SIG-M5 treated with dmso at 0.1 percent for 504 hours (cell line): ENCODE measurements around the gene PAK1IP1.
A peak's percentile ranks its signal among the peaks of the same experiment; 100 is the strongest.
"Not testable (repeated sequence)": the region's sequence is repeated elsewhere in the genome, so short reads cannot be mapped to it uniquely, and the experiment has no call there.

Source experiments
- DNase-seq: peaks from one replicate; lab custom pipeline; 2025; ENCODE audit not compliant: unreplicated experiment; lab: John Stamatoyannopoulos, UW

PAK1IP1 gene

GRCh38 chr6:10694302-10695085 is at the start of gene PAK1IP1, which contains the start of gene C6orf52:
TSS of gene PAK1IP1 (plus strand) at chr6:10694972. CDS start at chr6:10694986, 14 bp downstream.
TSS of gene C6orf52 (minus strand) at chr6:10694616. CDS start at chr6:10687550, 7,066 bp downstream.
- DNase-seq, result peak; percentile 89

- no peak for DNase-seq
Measured at GRCh38 chr6:10655508-10656055, 39.2 kb upstream of the PAK1IP1 start.

GRCh38 chr6:10658910-10659698 is 35.7 kb upstream of the PAK1IP1 start:
- DNase-seq, result no peak

GRCh38 chr6:10659699-10660348 is 34.9 kb upstream of the PAK1IP1 start:
- DNase-seq, result no peak

- DNase-seq, result not testable (repeated sequence)
Measured at GRCh38 chr6:10660431-10661191, 34.2 kb upstream of the PAK1IP1 start.

GRCh38 chr6:10662207-10662606 is 32.6 kb upstream of the PAK1IP1 start:
- no peak for DNase-seq

GRCh38 chr6:10662742-10663141 is 32.0 kb upstream of the PAK1IP1 start:
- no peak for DNase-seq

GRCh38 chr6:10665595-10665994 is 29.2 kb upstream of the PAK1IP1 start:
- not testable (repeated sequence) for DNase-seq

- DNase-seq, result no peak
Measured at GRCh38 chr6:10668126-10668917, 26.4 kb upstream of the PAK1IP1 start.

GRCh38 chr6:10676403-10676802 is 18.4 kb upstream of the PAK1IP1 start:
- DNase-seq, result no peak

GRCh38 chr6:10678456-10678855 is 16.3 kb upstream of the PAK1IP1 start:
- DNase-seq, result no peak

GRCh38 chr6:10681795-10682194 is 13.0 kb upstream of the PAK1IP1 start:
- DNase-seq, result no peak

GRCh38 chr6:10682355-10682988 is 12.3 kb upstream of the PAK1IP1 start:
- DNase-seq, result no peak

- DNase-seq, result no peak
Measured at GRCh38 chr6:10684618-10685017, 10.2 kb upstream of the PAK1IP1 start.

- no peak for DNase-seq
Measured at GRCh38 chr6:10685092-10685915, 9.5 kb upstream of the PAK1IP1 start.

- no peak for DNase-seq
Measured at GRCh38 chr6:10686901-10687300, 7.9 kb upstream of the PAK1IP1 start.

- no peak for DNase-seq
Measured at GRCh38 chr6:10687582-10687981, 7.2 kb upstream of the PAK1IP1 start.

GRCh38 chr6:10690651-10691445 is 3.9 kb upstream of the PAK1IP1 start:
- DNase-seq, result no peak
